ENCODE results near the gene LSM14A. TPM values are rescaled to one million over a fixed set of nuclear protein-coding genes. Genes with fewer than 3 reads are reported as not detected.
"Not testable (repeated sequence)": the region's sequence is repeated elsewhere in the genome, so short reads cannot be mapped to it uniquely, and the experiment has no call there.

Gene LSM14A
- 207 TPM for polyA plus RNA-seq (2012; ENCODE audit: insufficient read depth, insufficient read length, low read depth)

- Histone ChIP-seq H3K36me3 (peaks cover 13% of the 10 kb centered on the region), H3K9me3 (no peaks in the 10 kb centered on the region), H3K27me3 (no peaks in the 10 kb centered on the region), H3K4me3 (ENCODE audit: low read depth, low read length) (peak within 1 kb of the TSS; percentile 91), H3K4me1 (peaks cover 4% of the 10 kb centered on the region)
- peak; percentile 95 for DNase-seq
- no peak for TF ChIP-seq CTCF (IDR thresholded peaks at IDR 0.05; ENCODE audit: low read depth, low read length)
These were observed at the start of gene LSM14A for GRCh38 chr19:34171877-34172660. Gene LSM14A, plus strand, starts transcription at chr19:34172504. Its CDS starts 139 bp downstream, at chr19:34172643.

GRCh38 chr19:34124828-34125227 is 47.5 kb upstream of the LSM14A start:
- no peaks in the 10 kb centered on the region for H3K27me3 ChIP-seq
- no peak for DNase-seq
- no peaks in the 10 kb centered on the region for H3K9me3 ChIP-seq
- H3K36me3 ChIP-seq: no peaks in the 10 kb centered on the region
- H3K4me1 ChIP-seq: no peaks in the 10 kb centered on the region
- H3K4me3 ChIP-seq (ENCODE audit: low read depth, low read length): no peak overlapping the region
- TF ChIP-seq CTCF (IDR thresholded peaks at IDR 0.05; ENCODE audit: low read depth, low read length): no peak

GRCh38 chr19:34126966-34127365 is 45.3 kb upstream of the LSM14A start:
- no peaks in the 10 kb centered on the region for H3K4me1 ChIP-seq
- H3K9me3 ChIP-seq: no peaks in the 10 kb centered on the region
- no peak overlapping the region for H3K4me3 ChIP-seq (ENCODE audit: low read depth, low read length)
- TF ChIP-seq CTCF (IDR thresholded peaks at IDR 0.05; ENCODE audit: low read depth, low read length): no peak
- no peaks in the 10 kb centered on the region for H3K36me3 ChIP-seq
- no peak for DNase-seq
- no peaks in the 10 kb centered on the region for H3K27me3 ChIP-seq

- H3K4me3 ChIP-seq (ENCODE audit: low read depth, low read length): no peak overlapping the region
- H3K27me3 ChIP-seq: no peaks in the 10 kb centered on the region
- H3K4me1 ChIP-seq: no peaks in the 10 kb centered on the region
- no peaks in the 10 kb centered on the region for H3K9me3 ChIP-seq
- no peak for DNase-seq
- TF ChIP-seq CTCF (IDR thresholded peaks at IDR 0.05; ENCODE audit: low read depth, low read length): no peak
- H3K36me3 ChIP-seq: no peaks in the 10 kb centered on the region
These were observed 44.6 kb upstream of the LSM14A start for GRCh38 chr19:34127684-34128189.

GRCh38 chr19:34128558-34129250 is 43.6 kb upstream of the LSM14A start:
- no peak for DNase-seq
- H3K36me3 ChIP-seq: no peaks in the 10 kb centered on the region
- no peaks in the 10 kb centered on the region for H3K9me3 ChIP-seq
- H3K27me3 ChIP-seq: no peaks in the 10 kb centered on the region
- no peaks in the 10 kb centered on the region for H3K4me1 ChIP-seq
- H3K4me3 ChIP-seq (ENCODE audit: low read depth, low read length): no peak overlapping the region
- no peak for TF ChIP-seq CTCF (IDR thresholded peaks at IDR 0.05; ENCODE audit: low read depth, low read length)

GRCh38 chr19:34131100-34131499 is 41.2 kb upstream of the LSM14A start:
- Histone ChIP-seq H3K4me3 (ENCODE audit: low read depth, low read length) (no peak overlapping the region), H3K27me3 (no peaks in the 10 kb centered on the region), H3K36me3 (no peaks in the 10 kb centered on the region), H3K9me3 (no peaks in the 10 kb centered on the region), H3K4me1 (no peaks in the 10 kb centered on the region)
- no peak for DNase-seq
- TF ChIP-seq CTCF (IDR thresholded peaks at IDR 0.05; ENCODE audit: low read depth, low read length): no peak

- not testable (repeated sequence) for H3K9me3 ChIP-seq; H3K4me3 ChIP-seq (ENCODE audit: low read depth, low read length); H3K4me1 ChIP-seq; DNase-seq; H3K36me3 ChIP-seq; H3K27me3 ChIP-seq
These were observed 40.2 kb upstream of the LSM14A start for GRCh38 chr19:34132145-34132544.

- H3K9me3 ChIP-seq; H3K4me1 ChIP-seq; H3K4me3 ChIP-seq (ENCODE audit: low read depth, low read length); DNase-seq; H3K27me3 ChIP-seq; H3K36me3 ChIP-seq: not testable (repeated sequence)
These were observed 39.6 kb upstream of the LSM14A start for GRCh38 chr19:34132706-34133105.
